ENCODE data around the gene B3GALT6.

Gene B3GALT6

DNA sequence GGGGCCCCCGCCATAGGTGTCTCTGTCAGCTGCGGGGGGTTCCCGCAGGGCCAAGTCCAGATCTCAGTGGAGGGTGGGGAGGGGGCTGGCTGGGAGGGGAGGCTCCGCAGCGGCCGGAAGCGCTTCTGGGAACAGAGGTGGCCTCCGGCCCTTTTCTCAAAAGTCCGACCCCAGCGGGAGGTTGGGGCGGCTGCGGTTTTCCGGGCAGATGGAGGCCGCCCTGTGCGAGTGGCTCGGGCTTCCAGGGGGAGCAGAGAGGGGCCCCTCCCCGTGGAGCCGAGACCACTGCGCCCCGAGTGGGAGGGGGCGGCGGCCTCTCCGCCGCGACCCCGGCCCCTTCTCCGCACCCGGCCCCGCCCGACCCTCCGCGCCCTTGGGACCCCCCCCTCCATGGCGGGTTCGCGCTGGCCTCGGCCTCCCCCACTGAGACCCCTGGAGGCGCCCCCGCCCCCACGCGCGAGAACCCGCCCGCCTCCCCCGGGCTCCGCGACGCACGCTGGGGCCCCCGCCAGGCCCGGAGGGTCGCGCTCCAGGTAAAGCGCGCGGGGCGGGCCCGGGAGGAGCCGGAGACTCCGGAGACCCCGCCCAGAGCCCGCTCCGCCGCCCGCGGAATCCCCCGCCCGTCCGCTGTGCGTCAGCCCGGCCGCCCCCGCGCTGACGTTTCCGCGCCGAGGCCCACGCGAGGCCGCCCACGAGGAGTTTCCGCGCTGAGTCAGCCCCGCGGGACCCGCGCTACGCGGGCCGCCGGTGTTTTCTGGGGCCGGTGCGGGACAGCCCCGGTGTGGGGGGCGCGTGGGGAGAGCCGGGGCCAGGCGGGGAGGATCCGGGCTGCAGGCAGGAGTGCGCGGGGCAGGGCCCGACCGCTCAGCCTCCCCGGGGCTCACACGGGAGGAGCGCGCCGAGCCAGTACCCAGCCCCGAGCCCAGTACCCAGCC is 30.9 kb upstream of the B3GALT6 start:
- DNase-seq (ENCODE audit: low spot score): peak; percentile 14
- FAIRE-seq: no peak

DNA sequence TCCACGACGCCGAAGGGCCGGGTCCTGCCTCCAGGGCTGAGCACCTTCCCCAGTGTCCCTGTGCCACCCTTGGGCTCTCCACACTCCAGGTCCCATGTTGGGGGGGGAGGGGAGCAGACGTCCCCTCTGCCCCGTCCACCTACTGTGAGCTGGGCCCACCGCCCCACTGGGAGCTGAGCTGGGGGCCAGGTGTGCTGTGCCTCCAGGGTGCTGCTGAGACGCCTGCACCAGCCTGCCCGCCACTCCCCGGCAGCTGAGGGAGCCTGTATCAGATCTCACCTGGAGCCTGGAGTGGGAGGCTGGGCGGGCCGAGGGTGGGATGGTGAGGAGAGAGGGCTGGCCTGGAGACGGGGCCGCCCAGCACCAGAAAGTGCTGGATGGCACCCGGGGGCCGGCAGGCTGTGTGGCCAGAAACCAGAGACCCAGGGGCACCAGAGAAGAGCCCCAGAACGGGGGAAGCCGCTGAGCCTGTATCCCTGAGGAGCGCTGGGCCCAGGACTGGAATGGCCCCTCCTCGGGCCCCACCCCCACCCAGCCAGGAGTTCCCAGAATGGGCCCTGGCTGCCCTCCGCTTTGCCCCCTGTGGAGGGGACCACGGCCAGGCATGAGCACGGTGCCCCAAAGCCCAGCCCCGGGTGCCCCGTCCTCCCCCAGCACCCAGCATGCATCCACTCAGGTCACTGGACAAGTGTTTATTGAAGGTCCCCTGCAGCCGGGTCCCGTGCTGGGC is 29.0 kb upstream of the B3GALT6 start:
- DNase-seq (ENCODE audit: low spot score) (no peak), FAIRE-seq (no peak)

DNA sequence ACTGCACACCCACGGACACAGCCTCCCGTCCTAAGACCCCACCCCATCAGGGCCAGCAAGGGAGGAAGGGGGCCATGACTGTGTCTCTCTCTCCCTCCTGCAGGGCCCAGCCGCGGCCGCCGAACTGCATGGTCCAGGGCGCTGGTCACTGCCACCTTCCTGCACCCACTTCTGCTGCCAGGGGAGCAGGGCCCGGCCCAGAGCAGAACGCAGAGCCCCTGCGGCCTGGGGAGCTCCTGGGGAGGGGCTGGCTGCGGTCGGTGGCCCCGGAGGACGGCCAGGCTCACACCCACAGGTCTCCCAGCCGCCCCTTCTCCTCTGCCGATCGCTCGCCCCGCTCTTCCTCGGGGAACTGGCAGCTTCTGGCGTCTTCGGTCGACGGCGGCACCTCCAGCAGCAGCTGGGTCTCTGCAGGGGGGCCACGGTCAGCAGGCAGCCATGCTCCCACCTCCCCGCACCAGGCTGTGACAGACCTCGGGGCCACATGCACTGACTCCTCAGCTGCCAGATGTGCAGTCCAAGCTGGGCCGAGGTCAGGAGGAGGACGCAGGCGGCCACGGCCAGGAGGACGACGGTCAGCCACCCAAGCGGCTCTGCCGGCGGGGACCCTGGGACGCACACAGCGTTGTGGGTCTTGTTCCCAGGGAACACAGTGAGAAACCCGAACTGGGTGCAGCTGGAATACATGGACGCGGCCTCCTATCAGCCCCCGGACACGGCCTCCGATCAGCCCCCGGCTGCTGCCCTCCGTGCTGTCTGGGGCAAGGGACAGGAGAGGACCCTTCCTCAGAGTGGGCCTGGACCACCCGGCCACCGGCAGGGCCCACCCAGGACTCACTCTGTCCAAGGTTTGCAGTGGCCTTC is 28.2 kb upstream of the B3GALT6 start:
- FAIRE-seq: no peak

DNA sequence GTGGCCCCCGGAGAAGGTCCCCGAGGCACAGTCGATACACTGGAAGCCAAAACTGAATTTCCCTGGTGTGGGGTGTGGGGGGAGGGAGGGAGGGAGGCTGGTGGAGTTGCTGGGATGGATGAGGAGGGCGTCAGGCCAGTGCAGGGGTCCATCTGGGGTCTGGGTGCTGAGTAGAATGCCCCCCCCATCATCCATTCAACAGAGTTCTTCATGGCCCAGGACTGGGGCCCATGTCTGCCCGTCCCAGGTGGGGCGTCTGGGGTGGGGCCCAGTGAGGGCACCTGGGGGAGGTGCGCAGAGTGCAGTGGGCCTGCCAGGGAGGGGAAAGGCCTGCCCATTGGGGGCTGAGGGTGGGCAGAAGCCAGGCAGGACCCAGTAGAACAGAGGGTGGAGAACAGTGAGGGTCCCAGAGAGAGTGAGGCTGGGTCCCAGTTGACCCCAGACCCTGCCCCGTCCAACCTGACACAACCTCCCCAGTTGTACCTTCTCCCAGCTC is 27.6 kb upstream of the B3GALT6 start:
- no peak for FAIRE-seq

More for the DNA sequence above, 28.2 kb upstream of the B3GALT6 start:
- no peak for DNase-seq (ENCODE audit: low spot score)

DNA sequence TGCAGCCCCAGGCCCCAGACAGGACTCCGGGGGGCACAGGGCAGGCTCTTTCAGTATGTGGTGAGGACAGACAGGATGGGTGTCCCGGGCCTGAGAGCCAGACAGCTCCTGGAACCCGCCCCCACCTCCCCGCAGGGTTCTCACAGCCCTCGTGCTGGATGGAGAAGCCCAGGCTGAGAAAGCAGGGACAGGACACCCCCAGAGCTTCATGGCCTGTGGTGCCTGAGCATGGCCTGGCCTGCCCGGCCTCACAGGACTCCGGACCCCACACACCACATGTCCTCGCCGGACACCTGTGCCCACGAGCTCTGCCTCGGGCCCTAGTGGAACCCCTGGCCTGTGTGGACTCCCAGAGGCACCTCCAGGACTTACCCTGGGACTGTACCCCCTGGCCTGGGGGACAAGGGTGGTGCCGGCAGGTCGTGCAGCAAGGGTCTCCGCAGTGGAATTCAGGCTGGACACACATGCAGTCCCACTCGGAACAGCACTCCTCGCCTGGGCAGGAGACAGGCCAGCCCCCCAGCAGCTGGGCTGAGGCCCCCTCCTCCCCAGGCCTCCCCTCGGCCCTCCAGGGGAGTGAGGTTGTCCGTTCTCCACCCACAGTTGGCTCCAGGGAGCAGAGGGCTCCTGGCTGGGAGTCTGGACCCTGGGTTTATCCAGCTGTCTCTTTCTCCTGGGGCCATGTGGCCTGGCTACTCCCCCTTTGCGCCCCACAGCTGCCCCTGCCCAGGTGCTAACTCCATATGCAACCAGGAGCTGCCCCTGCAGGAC is 26.9 kb upstream of the B3GALT6 start:
- DNase-seq (ENCODE audit: low spot score) (no peak), FAIRE-seq (no peak)

More for the DNA sequence above, 27.6 kb upstream of the B3GALT6 start:
- DNase-seq (ENCODE audit: low spot score): no peak

DNA sequence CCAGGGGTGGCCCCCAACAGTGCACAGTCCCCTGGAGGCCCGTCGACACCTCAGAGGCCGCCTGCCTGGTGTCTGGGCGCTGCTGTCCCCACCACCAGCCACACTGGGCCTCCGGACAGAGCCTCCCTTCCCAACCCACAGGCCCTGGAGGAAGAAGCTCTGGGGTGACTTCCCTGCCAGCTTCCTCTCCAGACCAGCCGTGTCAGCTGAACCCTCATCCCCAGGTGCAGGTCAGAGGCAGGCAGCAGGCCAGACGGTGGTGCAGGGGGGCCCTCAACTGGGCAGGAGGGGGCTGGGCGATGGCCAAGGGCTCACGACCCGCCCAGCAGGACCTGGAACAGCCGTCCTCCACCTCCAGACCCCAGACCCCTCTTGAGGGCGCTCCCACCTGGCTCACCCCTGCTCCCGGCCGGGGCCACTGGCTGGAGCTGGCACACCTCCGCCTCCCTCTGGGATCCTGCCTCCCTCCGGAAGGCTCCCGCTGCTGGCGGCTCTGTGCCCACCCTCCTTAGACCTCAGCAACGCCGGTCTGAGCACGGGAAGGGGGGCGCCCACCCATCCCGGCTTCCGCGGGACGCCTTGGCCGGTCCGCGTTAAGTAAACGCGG is 26.2 kb upstream of the B3GALT6 start:
- DNase-seq (ENCODE audit: low spot score) (no peak), FAIRE-seq (no peak)

DNA sequence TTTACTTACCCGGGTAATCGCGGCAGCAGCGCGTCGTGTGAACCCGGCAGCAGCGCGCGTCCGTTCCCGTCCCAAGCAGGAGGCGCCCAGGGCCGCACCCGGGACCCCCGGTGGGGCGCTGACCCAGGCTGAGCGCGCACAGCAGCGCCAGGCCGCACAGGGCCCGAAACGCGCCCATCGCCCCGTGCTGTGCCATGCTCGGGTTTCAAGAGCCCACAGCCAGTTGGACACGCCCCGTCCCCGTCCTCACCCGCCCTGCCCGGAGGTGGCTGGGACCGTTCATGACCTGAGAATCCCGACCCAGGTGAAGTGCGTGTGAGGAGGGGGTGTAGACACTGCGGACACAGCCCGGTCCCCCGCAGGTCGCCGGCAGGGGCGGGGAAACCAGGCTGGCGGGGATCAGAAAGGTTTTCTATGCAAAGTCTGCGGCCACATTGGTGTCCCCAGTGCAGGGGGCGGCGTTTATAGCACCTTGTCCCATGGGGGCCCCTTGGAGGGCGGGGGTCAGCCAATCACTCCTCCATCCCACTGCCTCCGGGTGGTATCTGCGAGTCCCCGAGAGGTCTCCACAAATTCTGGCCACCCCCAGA is 25.6 kb upstream of the B3GALT6 start, which contains the start of gene TNFRSF18:
TNFRSF18 (minus strand) TSS at position 217 of the 590 bp plus-strand sequence; CDS start at position 196, 21 bp downstream.
- FAIRE-seq (no peak), DNase-seq (ENCODE audit: low spot score) (no peak)

DNA sequence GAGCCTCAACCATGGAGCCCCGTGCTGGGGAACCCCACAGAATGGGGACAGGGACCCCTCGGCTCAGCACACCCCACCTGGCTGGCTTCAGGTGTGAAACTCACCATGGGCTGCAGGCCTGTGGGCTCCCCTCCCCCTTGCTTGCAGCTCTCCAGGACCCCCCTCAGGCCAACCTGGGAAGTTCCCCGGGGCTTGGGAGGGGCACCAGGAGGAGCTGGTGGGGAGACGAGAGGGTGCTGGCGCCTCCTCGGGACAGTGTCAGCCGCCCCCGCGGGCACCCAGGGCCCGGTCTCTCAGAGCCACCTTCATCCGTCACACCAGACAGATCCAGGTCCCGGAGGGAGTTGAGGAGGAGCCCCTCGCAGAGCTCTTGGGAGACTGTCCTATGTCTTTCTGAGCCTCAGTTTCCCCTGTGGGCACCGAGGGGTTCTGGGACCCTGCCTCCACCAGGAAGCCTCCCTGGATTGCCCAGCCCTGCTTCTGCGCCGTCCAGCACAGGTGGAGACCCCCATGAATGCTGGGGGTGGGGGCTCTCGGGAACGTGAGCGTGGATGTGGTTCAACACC is 25.0 kb upstream of the B3GALT6 start:
- FAIRE-seq (no peak), DNase-seq (ENCODE audit: low spot score) (no peak)

DNA sequence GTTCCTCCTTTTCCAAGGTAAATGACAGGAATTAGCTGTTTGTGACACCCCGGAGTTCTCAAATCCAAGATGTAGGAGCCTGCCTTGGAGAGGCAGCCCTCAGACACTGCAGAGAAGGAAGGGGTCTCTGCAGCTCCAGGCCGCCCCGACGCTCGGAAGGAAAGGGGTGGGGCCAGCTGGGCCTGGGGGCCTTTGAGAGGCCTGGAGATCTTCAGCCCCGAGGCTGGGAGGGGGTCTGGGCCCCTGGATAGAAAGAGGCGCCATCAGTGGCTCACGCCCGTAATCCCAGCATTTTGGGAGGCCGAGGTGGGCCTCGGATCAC is 24.5 kb upstream of the B3GALT6 start:
- DNase-seq (ENCODE audit: low spot score) (no peak), FAIRE-seq (no peak)

DNA sequence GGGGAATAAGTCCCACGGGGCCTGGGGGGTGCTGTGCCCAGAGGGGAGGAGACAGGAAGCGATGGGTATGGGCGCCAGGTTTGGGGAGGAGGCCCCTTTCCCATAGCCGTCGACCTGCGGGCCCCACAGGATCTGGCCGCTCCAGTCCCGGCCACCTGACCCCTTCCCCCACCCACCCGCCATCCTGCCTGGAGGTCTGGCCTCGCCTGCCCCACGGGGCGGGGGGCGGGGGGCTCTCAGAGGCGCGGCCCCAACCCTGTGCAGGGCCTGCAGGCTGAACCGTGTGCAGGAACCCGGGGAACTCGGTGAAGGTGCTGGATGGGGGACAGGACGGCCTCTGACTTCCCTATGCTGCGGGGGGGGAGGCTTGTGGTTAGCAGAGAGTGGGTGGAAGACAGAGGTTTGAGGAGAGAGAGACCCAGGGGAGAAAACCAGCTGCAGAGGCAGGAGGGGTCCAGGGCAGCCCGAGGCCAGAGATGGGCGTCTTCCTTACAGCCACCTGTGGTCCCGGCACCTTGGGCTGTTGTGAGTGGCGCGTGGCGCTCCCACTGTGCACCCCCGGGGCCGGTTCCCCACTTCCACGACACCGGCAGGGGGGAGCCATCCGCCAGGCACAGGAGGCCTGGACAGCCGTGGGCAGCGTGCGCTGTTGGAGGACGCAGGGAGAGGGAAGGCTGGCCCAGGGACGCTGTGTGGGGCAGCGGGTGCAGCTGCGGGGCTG is 23.2 kb upstream of the B3GALT6 start:
- FAIRE-seq: no peak
- no peak for DNase-seq (ENCODE audit: low spot score)

DNA sequence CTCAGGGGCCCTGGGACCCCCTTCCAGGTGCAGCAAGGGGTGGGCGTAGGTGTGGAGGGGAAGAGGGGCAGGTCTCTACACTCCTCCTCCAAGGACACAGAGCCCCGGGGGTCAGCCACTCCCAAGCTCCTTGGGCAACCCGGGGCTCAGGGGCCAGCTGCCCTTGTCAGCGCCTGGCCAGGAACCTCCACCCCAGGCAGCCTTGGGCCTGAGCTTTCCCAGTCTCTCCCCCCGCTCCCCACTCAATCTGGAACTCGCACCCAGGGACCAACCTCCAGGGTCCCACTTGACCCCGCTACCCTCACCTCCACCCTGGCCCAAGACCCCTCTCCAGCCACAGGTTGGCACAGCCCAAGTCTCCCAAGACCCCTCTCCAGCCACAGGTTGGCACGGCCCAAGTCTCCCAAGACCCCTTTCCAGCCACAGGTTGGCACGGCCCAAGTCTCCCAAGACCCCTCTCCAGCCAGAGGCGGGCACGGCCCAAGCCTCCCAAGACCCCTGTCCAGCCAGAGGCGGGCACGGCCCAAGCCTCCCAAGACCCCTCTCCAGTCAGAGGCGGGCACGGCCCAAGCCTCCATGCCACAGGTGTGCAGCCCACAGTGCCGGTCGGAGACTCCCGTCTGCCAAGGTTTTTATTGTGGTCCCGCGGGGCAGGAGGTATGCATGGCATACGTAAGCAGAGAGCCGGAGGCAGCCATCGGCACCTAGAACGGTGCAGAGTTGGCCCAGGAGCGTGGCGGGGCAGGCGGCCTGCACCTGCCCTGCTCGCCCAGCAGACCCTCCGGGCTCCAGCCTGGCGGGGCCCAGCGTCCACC is 21.1 kb upstream of the B3GALT6 start:
- no peak for DNase-seq (ENCODE audit: low spot score)
- FAIRE-seq: no peak

DNA sequence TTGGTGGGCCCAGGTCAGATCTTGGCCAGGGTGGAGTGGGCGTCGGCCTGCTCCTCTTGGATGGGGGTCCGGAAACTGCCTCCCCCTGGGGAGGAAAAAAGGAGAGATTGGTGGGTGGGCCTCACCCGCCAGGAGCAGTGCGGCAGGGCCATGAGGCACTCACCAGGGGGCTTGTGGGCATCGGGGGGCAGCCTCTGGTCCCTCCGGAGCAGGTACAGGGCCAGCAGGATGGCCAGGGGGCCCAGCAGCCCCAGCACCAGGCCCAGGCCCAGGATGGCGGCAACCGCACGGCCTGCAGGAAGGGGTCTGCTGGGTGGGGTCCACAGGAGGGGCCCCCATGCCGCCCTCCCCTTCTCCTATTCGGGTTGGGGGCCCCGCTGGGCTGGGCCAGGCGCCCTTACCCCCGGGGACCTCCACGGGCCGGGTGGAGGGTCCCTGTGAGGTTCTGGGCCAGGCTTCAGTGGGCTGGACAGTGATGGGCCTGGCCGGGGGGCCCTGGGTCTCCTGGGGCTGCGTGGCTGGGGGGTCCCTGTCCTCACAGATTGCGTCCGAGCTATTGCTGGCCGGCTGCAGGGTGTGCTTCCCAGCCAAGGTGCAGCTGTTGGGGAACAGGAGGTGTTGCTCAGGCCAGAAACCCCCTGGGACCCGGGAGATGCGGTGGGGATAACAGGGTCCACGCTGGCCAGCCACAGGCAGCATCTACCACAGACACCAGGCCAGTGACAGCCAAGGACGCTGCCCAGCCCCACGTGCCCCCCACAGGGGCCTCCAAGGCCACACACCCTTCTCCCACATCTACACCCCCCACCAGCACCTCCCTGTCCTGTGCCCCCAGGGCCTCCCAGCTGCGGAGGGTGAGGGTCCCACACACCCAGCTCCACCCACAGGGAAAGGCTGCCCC is 20.2 kb upstream of the B3GALT6 start:
- FAIRE-seq: no peak

DNA sequence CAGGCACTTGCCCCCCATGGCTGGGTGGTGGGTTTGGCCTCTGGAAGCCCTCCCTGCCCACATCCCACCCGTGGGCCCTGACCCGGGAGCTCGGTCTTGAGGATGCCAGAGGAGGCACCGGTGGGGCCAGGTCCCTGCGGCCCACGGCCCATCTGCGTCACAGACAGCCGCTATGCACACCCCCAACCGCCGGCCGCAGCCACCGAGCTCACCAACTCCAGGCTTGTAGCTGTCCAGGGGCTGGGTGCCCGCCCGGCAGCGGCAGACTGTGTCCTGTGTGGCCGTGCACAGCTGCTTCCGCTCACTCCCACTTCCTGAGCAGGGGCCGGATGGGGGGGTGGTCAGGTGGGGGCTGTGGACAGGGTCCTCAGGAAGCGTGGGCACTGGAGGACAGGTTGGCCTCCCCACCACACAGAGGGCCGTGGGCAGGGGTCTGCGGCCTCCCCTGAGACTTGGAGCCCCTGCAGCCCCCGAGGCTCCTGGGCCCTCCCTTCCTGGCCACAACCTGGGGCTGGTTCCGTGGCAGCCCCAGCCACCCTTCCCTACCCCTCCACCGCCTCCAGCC is 19.2 kb upstream of the B3GALT6 start:
- no peak for DNase-seq (ENCODE audit: low spot score)
- FAIRE-seq: no peak

More for the DNA sequence above, 20.2 kb upstream of the B3GALT6 start:
- no peak for DNase-seq (ENCODE audit: low spot score)

DNA sequence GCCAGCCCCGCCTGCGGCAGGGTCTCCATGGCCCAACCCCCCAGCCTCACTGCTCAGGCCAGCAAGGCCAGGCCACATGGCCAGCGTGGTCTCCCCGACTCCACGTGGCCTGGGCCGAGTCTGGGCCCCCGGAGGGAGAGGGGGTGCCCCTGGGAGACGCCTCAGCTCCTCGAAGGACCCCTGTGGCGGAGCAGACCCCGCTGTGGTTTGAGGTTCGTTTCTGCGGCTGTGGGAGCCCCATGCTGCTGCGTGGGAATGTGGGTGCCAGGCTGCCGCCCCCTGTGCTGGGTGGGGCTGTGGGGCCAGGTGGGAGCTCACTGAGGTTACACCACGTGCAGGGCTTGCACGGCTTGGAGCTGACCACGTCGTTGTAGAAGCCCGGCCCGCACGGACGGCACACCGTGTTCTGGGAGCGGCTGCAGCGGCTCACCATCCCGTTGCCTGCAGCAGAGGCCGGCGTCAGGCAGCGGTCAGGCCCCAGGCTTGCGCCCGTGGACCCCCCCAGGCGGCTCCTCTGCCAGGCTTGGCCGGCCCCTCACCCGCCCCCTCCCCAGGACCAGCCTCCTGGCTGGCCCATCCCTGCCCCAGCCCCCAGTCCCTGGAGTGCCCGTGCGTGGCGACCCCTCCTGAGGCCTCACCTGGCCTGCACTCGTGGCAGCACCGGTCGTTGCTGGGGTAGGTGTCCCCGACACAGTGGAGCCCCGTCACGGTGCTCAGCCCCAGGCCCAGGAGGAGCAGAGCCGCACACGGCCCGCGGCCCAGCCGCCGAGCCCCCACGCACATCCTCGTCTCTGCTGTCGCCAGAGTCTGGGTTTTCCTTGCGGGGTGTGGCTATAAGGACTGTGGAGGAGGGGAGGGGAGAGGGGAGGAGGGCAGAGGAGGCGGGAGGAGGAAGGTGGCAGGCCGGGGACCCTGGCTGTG is 18.4 kb upstream of the B3GALT6 start, which contains the start of gene TNFRSF4:
TNFRSF4 (minus strand) TSS at position 809 of the 921 bp plus-strand sequence; CDS start at position 783, 26 bp downstream.
- FAIRE-seq (no peak), DNase-seq (ENCODE audit: low spot score) (no peak)

DNA sequence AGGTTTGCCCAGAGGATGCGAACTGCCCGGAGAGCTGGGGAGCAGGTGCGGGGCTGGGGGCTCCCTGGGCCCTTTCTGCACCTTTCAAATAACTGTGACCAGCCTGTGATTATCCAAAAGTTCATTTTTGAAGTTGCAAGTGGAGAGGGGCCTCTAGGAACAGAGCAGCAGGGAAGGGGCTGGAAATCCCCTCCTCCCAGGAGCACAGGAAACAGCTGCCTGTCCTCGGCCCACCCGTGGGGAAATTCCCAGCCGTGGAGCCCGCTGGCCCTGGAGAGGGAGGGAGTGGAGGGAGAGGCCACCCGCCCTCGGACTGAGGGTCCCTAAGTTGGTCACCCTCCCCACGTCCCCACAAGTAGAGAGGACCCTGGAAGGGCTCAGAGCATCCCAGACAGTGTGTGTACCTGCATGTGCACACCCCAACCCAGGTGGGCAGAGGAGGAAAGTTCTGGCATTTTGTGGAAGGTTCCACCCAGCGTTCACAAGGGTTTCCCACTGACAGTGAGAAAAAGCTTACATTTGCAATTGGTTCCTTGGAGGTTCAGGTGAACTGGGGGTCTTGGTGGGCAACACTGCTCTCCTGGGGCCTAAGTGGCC is 16.9 kb upstream of the B3GALT6 start:
- DNase-seq (ENCODE audit: low spot score) (no peak), FAIRE-seq (no peak)
